NCI-H774 (cell line): ENCODE measurements around the gene TRAPPC5.

Experiments
- DNase-seq: peaks from one replicate; lab custom pipeline; 2025; lab: John Stamatoyannopoulos, UW

The TRAPPC5 gene

DNA sequence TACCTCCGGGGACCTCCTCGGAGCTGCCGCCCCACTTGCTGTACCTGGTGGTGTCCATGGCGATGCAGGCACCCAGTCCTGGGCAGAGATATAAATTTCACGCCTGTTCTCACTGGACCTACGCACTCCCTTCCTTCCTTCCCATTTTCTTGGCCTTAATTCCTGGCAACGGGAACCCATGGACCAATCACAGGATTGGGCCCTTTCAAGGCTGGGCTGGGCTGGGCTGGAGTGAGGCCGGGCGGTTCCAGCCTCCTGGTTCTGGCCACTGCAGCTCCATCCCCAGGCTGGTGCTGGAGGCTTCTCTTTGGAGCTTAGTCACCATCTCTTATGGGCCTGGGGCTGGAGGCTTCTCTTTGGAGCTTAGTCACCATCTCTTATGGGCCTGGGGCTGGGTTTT is 51.4 kb downstream of the TRAPPC5 start, which contains the start of gene CLEC4G:
TSS of gene CLEC4G (minus strand) at position 66 of the 400 bp plus-strand sequence. CDS start at position 58, 8 bp downstream.
- DNase-seq, result no peak

DNA sequence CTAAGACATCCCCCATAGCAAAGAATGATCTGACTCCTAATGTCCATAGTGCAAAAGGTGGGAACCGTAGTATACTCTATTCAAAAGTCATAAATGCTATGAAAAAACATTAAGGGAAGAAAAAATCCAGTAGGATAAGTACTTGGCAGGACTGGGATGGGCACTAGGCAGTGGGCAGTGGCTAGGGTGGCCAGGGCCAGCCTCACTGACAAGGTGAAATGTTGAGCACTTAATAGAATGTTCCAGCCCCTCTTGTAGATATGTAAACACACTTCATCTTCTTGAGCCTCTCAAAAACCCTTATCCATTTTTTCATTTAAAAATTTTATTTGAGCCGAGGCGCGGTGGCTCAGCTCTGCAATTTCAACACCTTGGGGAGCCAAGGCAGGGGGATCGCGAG is 52.7 kb downstream of the TRAPPC5 start:
- DNase-seq, result no peak

DNA sequence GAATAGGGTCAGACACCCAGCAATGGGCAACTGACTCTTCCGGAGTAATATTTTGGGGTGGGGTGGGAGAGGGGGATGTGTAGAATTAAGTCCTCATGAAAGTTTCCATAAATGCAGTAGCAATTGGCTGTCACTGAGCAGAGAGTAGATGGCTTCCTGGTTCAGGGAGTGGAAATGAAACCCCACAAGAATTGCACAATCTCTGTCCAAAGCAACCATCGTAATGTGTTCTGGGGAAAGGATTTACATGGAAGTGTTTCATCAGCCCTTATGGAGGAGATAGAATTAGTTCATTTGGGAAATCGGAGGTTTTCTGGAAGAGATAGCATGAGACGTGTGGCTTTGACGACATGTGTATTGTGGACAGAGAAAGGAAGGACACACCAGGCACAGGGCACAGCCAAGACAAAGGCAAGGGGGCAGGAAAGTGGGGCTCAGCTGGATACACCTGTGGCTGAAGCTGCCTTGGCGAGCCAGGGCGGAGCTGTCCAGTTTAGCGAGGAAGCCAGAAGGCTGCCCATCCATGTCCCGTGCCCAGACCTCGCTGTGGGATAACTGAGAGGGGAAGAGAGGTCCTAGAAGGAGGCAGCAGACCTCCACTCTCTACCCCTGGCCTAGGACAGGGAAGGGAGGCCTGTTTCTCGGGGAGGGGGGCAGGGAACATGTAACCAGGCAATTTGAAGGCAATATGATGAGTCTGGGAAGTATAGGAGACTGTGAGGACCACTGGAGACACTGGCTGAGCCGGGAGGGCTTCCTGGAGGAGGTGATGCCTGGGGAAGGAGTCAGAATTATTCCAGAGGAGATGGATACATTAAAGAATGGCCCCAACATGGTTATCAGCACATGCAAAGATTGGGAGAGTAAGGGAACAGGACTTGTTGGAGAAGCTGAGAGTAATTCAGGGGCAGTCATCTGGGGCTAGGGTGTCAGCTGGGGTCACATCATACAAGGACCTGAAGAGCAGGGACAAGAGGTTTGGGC is 53.9 kb downstream of the TRAPPC5 start:
- DNase-seq, result no peak

DNA sequence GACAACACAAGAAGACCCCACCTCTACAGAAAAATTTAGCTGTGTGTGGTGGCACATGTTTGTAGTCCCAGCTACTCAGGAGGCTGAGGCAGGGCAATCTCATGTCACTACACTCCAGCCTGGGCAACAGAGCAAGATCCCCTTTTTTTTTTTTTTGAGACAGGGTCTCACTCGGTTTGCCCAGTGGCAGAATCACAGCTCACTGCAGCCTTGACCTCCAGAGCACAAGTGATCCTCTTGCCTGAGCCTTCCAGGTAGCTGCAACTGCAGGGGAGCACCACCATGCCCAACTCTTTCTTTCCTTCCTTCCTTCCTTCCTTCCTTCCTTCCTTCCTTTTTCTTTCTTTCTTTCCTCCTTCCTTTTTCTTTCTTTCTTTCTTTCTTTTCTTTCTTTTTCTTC is 55.5 kb downstream of the TRAPPC5 start:
- DNase-seq, result no peak

DNA sequence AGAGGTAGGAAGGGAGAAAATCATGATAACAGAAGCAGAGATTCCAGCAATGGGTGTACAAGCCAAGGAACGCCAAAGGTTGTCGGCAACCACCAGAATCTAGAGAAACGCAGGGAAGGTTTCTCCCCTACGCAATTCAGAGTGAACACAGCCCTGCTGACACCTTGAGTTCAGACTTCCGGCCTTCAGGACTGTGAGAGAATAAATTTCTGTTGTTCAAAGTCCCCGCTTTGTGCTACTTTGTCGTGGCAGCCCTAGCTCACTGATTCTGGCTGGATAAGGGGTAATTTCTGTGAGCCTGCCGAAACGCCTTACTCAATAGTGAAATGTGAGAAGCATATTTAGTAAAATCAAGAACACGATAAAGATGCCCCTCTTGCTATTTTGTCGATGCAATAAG is 56.6 kb downstream of the TRAPPC5 start:
- no peak for DNase-seq
